ENCODE results near the gene NDN. TPM values are rescaled to one million over a fixed set of nuclear protein-coding genes. Genes with fewer than 3 reads are reported as not detected.

Gene NDN
- 15.2 and 22.9 TPM in 2 replicates for total RNA-seq

GRCh38 chr15:23687143-23687470 lies at the start of gene NDN:
Gene NDN (minus strand): TSS chr15:23687305. CDS start chr15:23687217, 88 bp downstream.

GRCh38 chr15:23647421-23648370 lies 39.4 kb downstream of the NDN start, which contains the start of gene MAGEL2:
Gene MAGEL2 (minus strand): TSS chr15:23647867. CDS start chr15:23647742, 125 bp downstream.

Other genes with a start within 250 kb of the NDN start
- not detected in 2 replicates for gene GOLGA6L2, start 240.1 kb downstream of the NDN start, total RNA-seq
- 1.2 TPM in 1 of 2 replicates, not detected in the other for gene MKRN3, start 121.6 kb downstream of the NDN start, total RNA-seq
- gene MAGEL2, start 39.4 kb downstream of the NDN start, total RNA-seq = 0.09 TPM in 1 of 2 replicates, not detected in the other